Measurements from ENCODE around the gene ITPR1. TPM values are rescaled to one million over a fixed set of nuclear protein-coding genes. Genes with fewer than 3 reads are reported as not detected.

ITPR1 gene
- total RNA-seq, 1 donor from 2014 or later: 91.7 TPM

DNA sequence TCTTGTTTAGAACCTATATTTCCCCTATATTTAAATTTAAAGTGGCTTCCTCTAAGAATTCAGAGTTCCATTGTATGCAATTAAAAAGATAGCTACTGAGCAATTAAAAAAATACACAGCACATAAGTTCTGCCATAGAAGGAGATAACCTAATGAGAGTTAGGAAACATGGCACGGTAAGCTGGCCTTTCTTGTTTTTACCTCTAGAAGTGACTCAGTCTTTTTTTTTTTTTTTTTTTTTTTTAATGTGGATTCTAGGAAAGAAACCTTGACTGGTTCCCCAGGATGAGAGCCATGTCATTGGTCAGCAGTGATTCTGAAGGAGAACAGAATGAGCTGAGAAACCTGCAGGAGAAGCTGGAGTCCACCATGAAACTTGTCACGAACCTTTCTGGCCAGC lies 343.4 kb downstream of the ITPR1 start:
- Histone ChIP-seq H3K9me3 (no peaks in the 10 kb centered on the region), H3K27ac (no peak overlapping the region), H3K4me1 (peaks cover 25% of the 10 kb centered on the region), H3K4me3 (no peak overlapping the region), H3K36me3 (peaks cover 15% of the 10 kb centered on the region), H3K27me3 (no peaks in the 10 kb centered on the region)
- no peak for DNase-seq
- intact Hi-C loops (cut with DNase I): no loop called here
- TF ChIP-seq, protein P1, sequence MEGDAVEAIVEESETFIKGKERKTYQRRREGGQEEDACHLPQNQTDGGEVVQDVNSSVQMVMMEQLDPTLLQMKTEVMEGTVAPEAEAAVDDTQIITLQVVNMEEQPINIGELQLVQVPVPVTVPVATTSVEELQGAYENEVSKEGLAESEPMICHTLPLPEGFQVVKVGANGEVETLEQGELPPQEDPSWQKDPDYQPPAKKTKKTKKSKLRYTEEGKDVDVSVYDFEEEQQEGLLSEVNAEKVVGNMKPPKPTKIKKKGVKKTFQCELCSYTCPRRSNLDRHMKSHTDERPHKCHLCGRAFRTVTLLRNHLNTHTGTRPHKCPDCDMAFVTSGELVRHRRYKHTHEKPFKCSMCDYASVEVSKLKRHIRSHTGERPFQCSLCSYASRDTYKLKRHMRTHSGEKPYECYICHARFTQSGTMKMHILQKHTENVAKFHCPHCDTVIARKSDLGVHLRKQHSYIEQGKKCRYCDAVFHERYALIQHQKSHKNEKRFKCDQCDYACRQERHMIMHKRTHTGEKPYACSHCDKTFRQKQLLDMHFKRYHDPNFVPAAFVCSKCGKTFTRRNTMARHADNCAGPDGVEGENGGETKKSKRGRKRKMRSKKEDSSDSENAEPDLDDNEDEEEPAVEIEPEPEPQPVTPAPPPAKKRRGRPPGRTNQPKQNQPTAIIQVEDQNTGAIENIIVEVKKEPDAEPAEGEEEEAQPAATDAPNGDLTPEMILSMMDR (IDR thresholded peaks at IDR 0.05): no peak
- no peak for ATAC-seq

DNA sequence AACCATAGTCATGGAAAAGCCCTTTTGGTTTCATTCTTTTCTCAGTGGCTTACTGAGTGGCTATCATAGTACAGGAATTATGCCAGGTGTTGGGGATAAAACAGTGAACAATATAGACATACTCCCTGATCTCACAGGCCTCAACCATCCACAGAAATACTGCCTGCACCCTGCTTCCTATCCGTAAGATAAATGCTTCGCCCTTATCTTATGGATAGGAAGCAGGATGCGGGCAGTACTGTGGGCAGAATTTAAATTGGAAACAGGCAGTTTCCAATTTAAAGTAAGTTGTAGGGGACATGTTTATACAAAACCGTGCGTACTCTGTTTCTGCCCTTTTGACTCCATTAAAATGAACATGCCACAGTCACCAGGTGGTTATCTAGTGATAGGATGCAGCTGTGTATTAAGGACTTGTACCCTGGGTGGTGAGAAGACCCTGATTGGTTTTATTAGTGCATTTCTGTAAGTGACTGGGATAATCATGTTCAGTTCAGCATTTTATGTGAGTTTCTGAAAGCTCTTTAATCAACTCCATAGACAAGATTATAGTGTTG lies 344.3 kb downstream of the ITPR1 start:
- no peak for DNase-seq
- Histone ChIP-seq H3K36me3 (peaks cover 15% of the 10 kb centered on the region), H3K4me1 (peaks cover 20% of the 10 kb centered on the region), H3K4me3 (no peak overlapping the region), H3K27ac (no peak overlapping the region), H3K27me3 (no peaks in the 10 kb centered on the region), H3K9me3 (no peaks in the 10 kb centered on the region)
- intact Hi-C loops (cut with DNase I): no loop called here
- TF ChIP-seq, protein P1 (IDR thresholded peaks at IDR 0.05): no peak
- no peak for ATAC-seq

DNA sequence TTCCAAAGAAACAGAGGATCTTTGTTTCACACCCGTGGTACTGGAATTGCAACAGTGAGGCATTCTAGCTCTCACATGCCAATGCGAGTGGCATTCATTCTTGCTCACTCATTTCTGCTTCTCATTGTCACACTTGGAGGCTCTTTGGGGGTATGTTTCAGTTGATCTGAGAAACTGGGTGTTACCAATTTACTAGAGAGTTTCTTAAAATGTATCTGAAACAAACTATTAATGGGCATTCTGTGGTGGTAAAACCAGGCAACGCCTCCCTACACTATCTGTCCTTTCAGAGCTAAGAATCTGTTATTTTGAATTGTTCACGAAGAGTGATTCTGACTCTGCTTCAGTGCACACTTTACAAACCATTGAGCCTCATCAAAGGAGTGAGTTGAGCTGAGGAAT lies 345.5 kb downstream of the ITPR1 start:
- H3K9me3 ChIP-seq: no peaks in the 10 kb centered on the region
- TF ChIP-seq, protein P1 (IDR thresholded peaks at IDR 0.05): no peak

DNA sequence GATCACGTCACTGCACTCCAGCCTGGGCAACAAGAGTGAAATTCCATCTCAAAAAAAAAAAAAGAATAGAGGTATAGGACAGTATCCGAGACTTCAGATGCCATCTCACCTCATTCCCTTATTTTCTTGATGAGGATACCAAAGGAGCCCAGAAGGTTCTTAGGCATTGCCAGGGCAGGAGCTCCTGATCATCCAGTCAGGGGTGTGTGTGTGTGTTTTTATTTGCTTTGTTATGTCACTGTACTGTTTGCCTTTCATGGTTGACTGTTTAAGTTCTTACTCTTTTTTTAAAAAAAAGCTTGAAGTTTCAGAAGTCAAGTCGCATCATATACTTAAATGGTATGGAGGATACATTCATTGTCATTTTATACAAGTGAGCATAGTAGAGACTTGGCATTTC lies 346.1 kb downstream of the ITPR1 start:
- DNase-seq: no peak
- Histone ChIP-seq H3K27ac (no peak overlapping the region), H3K27me3 (no peaks in the 10 kb centered on the region), H3K4me3 (no peak overlapping the region), H3K9me3 (no peaks in the 10 kb centered on the region), H3K4me1 (peaks cover 17% of the 10 kb centered on the region), H3K36me3 (peaks cover 15% of the 10 kb centered on the region)
- no peak for ATAC-seq
- intact Hi-C loops (cut with DNase I): no loop called here
- TF ChIP-seq, protein P1 (IDR thresholded peaks at IDR 0.05): no peak

More for the DNA sequence above, 345.5 kb downstream of the ITPR1 start:
- peaks cover 15% of the 10 kb centered on the region for H3K36me3 ChIP-seq
- peaks cover 20% of the 10 kb centered on the region for H3K4me1 ChIP-seq
- H3K27me3 ChIP-seq: no peaks in the 10 kb centered on the region
- ATAC-seq (no peak), DNase-seq (no peak)
- no peak overlapping the region for H3K4me3 ChIP-seq
- intact Hi-C loops (cut with DNase I): no loop called here
- no peak overlapping the region for H3K27ac ChIP-seq

DNA sequence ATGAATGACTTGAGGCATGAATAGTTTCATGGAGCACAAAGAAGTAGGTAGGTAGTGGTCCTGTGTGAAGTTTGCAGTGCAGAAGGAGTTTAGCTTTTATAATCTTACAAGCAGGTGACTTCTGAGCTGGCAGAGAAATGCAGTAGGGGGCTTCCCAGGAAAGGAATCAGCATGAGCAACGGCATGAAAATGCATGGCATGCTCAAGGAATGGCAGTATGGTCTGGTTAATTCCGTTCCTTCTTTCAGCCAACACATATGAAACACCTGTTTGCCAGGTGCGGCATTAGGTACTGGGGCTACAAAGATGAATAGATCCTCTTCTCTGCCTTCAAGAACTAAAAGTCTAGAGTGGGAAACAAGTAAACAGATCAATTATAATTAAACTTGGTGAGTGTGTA lies 348.1 kb downstream of the ITPR1 start:
- ATAC-seq: no peak
- no peaks in the 10 kb centered on the region for H3K9me3 ChIP-seq
- DNase-seq: no peak
- H3K4me1 ChIP-seq: no peaks in the 10 kb centered on the region
- H3K27ac ChIP-seq: no peak overlapping the region
- intact Hi-C loops (cut with DNase I): no loop called here
- no peaks in the 10 kb centered on the region for H3K27me3 ChIP-seq
- H3K4me3 ChIP-seq: no peak overlapping the region
- TF ChIP-seq, protein P1 (IDR thresholded peaks at IDR 0.05): no peak
- peaks cover 15% of the 10 kb centered on the region for H3K36me3 ChIP-seq
